ENCODE results near the gene TMF1.
A peak's percentile ranks its signal among the peaks of the same experiment; 100 is the strongest.

Gene TMF1

GRCh38 chr3:69012800-69013252 is 39.3 kb downstream of the TMF1 start:
- peak overlapping the region; percentile 98 to 100 for H3K27ac ChIP-seq
- DNase-seq (ENCODE audit: low spot score), result peak; percentile 83
- TF ChIP-seq, protein P1, sequence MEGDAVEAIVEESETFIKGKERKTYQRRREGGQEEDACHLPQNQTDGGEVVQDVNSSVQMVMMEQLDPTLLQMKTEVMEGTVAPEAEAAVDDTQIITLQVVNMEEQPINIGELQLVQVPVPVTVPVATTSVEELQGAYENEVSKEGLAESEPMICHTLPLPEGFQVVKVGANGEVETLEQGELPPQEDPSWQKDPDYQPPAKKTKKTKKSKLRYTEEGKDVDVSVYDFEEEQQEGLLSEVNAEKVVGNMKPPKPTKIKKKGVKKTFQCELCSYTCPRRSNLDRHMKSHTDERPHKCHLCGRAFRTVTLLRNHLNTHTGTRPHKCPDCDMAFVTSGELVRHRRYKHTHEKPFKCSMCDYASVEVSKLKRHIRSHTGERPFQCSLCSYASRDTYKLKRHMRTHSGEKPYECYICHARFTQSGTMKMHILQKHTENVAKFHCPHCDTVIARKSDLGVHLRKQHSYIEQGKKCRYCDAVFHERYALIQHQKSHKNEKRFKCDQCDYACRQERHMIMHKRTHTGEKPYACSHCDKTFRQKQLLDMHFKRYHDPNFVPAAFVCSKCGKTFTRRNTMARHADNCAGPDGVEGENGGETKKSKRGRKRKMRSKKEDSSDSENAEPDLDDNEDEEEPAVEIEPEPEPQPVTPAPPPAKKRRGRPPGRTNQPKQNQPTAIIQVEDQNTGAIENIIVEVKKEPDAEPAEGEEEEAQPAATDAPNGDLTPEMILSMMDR (IDR thresholded peaks at IDR 0.05), result no peak
- H3K4me3 ChIP-seq, result peak overlapping the region; percentile 99

- Histone ChIP-seq H3K4me3 (peak overlapping the region; percentile 99), H3K27ac (peak overlapping the region; percentile 98 to 100)
- TF ChIP-seq, protein P1 (IDR thresholded peaks at IDR 0.05), result no peak
- DNase-seq (ENCODE audit: low spot score), result peak; percentile 81
Observed at GRCh38 chr3:69012100-69012799, 39.9 kb downstream of the TMF1 start.

- TF ChIP-seq, protein P1 (IDR thresholded peaks at IDR 0.05), result no peak
- peak overlapping the region; percentile 98 to 100 for H3K27ac ChIP-seq
- peak overlapping the region; percentile 99 for H3K4me3 ChIP-seq
Observed at GRCh38 chr3:69011096-69011730, 40.9 kb downstream of the TMF1 start.

GRCh38 chr3:69009559-69010410 is 42.3 kb downstream of the TMF1 start:
- TF ChIP-seq, protein P1 (IDR thresholded peaks at IDR 0.05), result no peak
- no peak for DNase-seq (ENCODE audit: low spot score)
- Histone ChIP-seq H3K27ac (peak overlapping the region; percentile 60 to 100), H3K4me3 (peak overlapping the region; percentile 41)

More at GRCh38 chr3:69011096-69011730, 40.9 kb downstream of the TMF1 start:
- no peak for DNase-seq (ENCODE audit: low spot score)

DNA sequence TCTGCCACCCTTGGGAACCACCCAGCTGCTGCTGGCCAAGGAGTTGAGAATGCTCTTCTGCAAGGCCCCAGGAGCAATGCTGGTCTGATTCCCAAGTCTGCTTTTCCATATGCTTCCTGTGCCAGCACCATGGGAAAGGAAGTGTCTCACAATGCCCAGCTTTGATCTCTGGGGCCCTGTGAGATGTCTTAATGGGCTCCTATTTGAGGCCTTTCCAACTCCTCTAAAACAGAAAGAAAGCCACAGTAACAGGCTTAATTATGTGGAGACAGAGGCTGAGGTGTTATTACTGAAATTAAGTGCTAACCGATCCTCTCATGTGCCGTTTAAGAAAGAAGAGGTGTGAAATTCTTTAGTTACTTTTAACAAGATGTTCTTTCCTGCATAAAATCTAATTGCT is 43.2 kb downstream of the TMF1 start:
- no peak for DNase-seq (ENCODE audit: low spot score)
- H3K27ac ChIP-seq, result peak overlapping the region; percentile 60 to 100
- H3K4me3 ChIP-seq, result peak overlapping the region; percentile 41
- TF ChIP-seq, protein P1 (IDR thresholded peaks at IDR 0.05), result no peak

GRCh38 chr3:69005791-69006482 is 46.2 kb downstream of the TMF1 start:
- Histone ChIP-seq H3K4me3 (no peak overlapping the region), H3K27ac (peak overlapping the region in 1 of 2 donors; percentile 21)
- TF ChIP-seq, protein P1 (IDR thresholded peaks at IDR 0.05), result no peak
- DNase-seq (ENCODE audit: low spot score), result no peak

Data from coronary artery (tissue), 2 donors.